HUES48 (cell line): ENCODE data around the gene DGKI.

ENCODE experiments used
- H3K27ac ChIP-seq: one replicate; pipeline ENCODE4 v1.7.0; 2013; ENCODE audit warnings: low read depth, low read length, inconsistent platforms
- H3K27me3 ChIP-seq: 2 replicates; pipeline ENCODE4 v1.6.1; 2013; ENCODE audit warnings: mild to moderate bottlenecking, low read length; ENCODE audit not compliant: control insufficient read depth, insufficient read depth
- H3K36me3 ChIP-seq: 2 replicates; pipeline ENCODE4 v1.6.1; 2013; ENCODE audit warnings: low read length; ENCODE audit not compliant: control insufficient read depth, insufficient read depth
- H3K4me1 ChIP-seq: 2 replicates; pipeline ENCODE4 v1.6.1; 2013; ENCODE audit warnings: mild to moderate bottlenecking, low read length; ENCODE audit not compliant: control insufficient read depth, insufficient read depth
- H3K4me3 ChIP-seq: 2 replicates; pipeline ENCODE4 v1.5.1; 2013; ENCODE audit warnings: mild to moderate bottlenecking, low read depth, low read length
- H3K9ac ChIP-seq: 2 replicates; pipeline ENCODE4 v1.6.1; 2013; ENCODE audit warnings: mild to moderate bottlenecking, low read depth, low read length, moderate library complexity
- H3K9me3 ChIP-seq: 2 replicates; pipeline ENCODE4 v1.6.1; 2013; ENCODE audit warnings: low read length; ENCODE audit not compliant: control insufficient read depth, insufficient read depth

The DGKI gene

GRCh38 chr7:137354961-137355360 is 491.8 kb downstream of the DGKI start:
- Histone ChIP-seq H3K27ac (no peak overlapping the region), H3K9ac (no peak overlapping the region), H3K4me3 (no peak overlapping the region), H3K36me3 (no peaks in the 10 kb centered on the region), H3K27me3 (no peaks in the 10 kb centered on the region), H3K9me3 (peaks cover 27% of the 10 kb centered on the region), H3K4me1 (no peaks in the 10 kb centered on the region)

GRCh38 chr7:137354396-137354795 is 492.4 kb downstream of the DGKI start:
- H3K4me3 ChIP-seq, result no peak overlapping the region
- no peaks in the 10 kb centered on the region for H3K4me1 ChIP-seq
- H3K27ac ChIP-seq, result no peak overlapping the region
- peaks cover 21% of the 10 kb centered on the region for H3K9me3 ChIP-seq
- H3K27me3 ChIP-seq, result no peaks in the 10 kb centered on the region
- H3K36me3 ChIP-seq, result no peaks in the 10 kb centered on the region
- no peak overlapping the region for H3K9ac ChIP-seq

GRCh38 chr7:137351941-137352340 is 494.8 kb downstream of the DGKI start:
- no peaks in the 10 kb centered on the region for H3K27me3 ChIP-seq
- no peak overlapping the region for H3K9ac ChIP-seq
- H3K27ac ChIP-seq, result no peak overlapping the region
- H3K36me3 ChIP-seq, result no peaks in the 10 kb centered on the region
- H3K9me3 ChIP-seq, result peaks cover 5% of the 10 kb centered on the region
- no peaks in the 10 kb centered on the region for H3K4me1 ChIP-seq
- H3K4me3 ChIP-seq, result no peak overlapping the region

GRCh38 chr7:137345799-137346449 is 500.9 kb downstream of the DGKI start:
- no peak overlapping the region for H3K4me3 ChIP-seq
- H3K27me3 ChIP-seq, result peaks cover 15% of the 10 kb centered on the region
- no peak overlapping the region for H3K27ac ChIP-seq
- H3K36me3 ChIP-seq, result no peaks in the 10 kb centered on the region
- H3K9me3 ChIP-seq, result no peaks in the 10 kb centered on the region
- H3K4me1 ChIP-seq, result peaks cover 35% of the 10 kb centered on the region
- H3K9ac ChIP-seq, result no peak overlapping the region

- peak within 1 kb of the TSS; percentile 67 for H3K27ac ChIP-seq
- peaks cover 15% of the 10 kb centered on the region for H3K27me3 ChIP-seq
- H3K4me1 ChIP-seq, result peaks cover 39% of the 10 kb centered on the region
- no peaks in the 10 kb centered on the region for H3K9me3 ChIP-seq
- H3K4me3 ChIP-seq, result peak within 1 kb of the TSS; percentile 79
- peak within 1 kb of the TSS; percentile 63 for H3K9ac ChIP-seq
- no peaks in the 10 kb centered on the region for H3K36me3 ChIP-seq
Measured at GRCh38 chr7:137343281-137343841, 503.4 kb downstream of the DGKI start, which contains the start of gene PTN. TSS of gene PTN (minus strand) at chr7:137343733. CDS start at chr7:137254973, 88,760 bp downstream.

- no peaks in the 10 kb centered on the region for H3K9me3 ChIP-seq
- peaks cover 39% of the 10 kb centered on the region for H3K4me1 ChIP-seq
- H3K27me3 ChIP-seq, result peaks cover 15% of the 10 kb centered on the region
- H3K36me3 ChIP-seq, result no peaks in the 10 kb centered on the region
- H3K4me3 ChIP-seq, result peak overlapping the region; percentile 79
- H3K9ac ChIP-seq, result peak overlapping the region; percentile 63
- peak overlapping the region; percentile 67 for H3K27ac ChIP-seq
Measured at GRCh38 chr7:137342828-137343261, 503.9 kb downstream of the DGKI start.

GRCh38 chr7:137342265-137342664 is 504.5 kb downstream of the DGKI start:
- peaks cover 39% of the 10 kb centered on the region for H3K4me1 ChIP-seq
- peak overlapping the region; percentile 79 for H3K4me3 ChIP-seq
- peaks cover 15% of the 10 kb centered on the region for H3K27me3 ChIP-seq
- H3K27ac ChIP-seq, result no peak overlapping the region
- no peak overlapping the region for H3K9ac ChIP-seq
- H3K9me3 ChIP-seq, result no peaks in the 10 kb centered on the region
- H3K36me3 ChIP-seq, result no peaks in the 10 kb centered on the region

GRCh38 chr7:137337902-137338301 is 508.9 kb downstream of the DGKI start:
- Histone ChIP-seq H3K27ac (no peak overlapping the region), H3K9me3 (no peaks in the 10 kb centered on the region), H3K9ac (no peak overlapping the region), H3K27me3 (no peaks in the 10 kb centered on the region), H3K4me3 (no peak overlapping the region), H3K4me1 (peaks cover 23% of the 10 kb centered on the region), H3K36me3 (no peaks in the 10 kb centered on the region)

- no peaks in the 10 kb centered on the region for H3K27me3 ChIP-seq
- no peaks in the 10 kb centered on the region for H3K9me3 ChIP-seq
- no peaks in the 10 kb centered on the region for H3K36me3 ChIP-seq
- H3K4me1 ChIP-seq, result peaks cover 11% of the 10 kb centered on the region
- no peak overlapping the region for H3K9ac ChIP-seq
- H3K27ac ChIP-seq, result no peak overlapping the region
- no peak overlapping the region for H3K4me3 ChIP-seq
Measured at GRCh38 chr7:137335814-137336213, 511.0 kb downstream of the DGKI start.

- no peaks in the 10 kb centered on the region for H3K27me3 ChIP-seq
- H3K4me1 ChIP-seq, result peaks cover 7% of the 10 kb centered on the region
- H3K9ac ChIP-seq, result no peak overlapping the region
- H3K4me3 ChIP-seq, result no peak overlapping the region
- H3K27ac ChIP-seq, result no peak overlapping the region
- H3K9me3 ChIP-seq, result no peaks in the 10 kb centered on the region
- H3K36me3 ChIP-seq, result no peaks in the 10 kb centered on the region
Measured at GRCh38 chr7:137331378-137331777, 515.4 kb downstream of the DGKI start.
